DMS53 (cell line): ENCODE results near the gene AGPAT4.
A peak's percentile ranks its signal among the peaks of the same experiment; 100 is the strongest.
"Not testable (repeated sequence)": the region's sequence is repeated elsewhere in the genome, so short reads cannot be mapped to it uniquely, and the experiment has no call there.

Experiments used
- DNase-seq: peaks from one replicate; lab custom pipeline; 2025; lab: John Stamatoyannopoulos, UW

Gene AGPAT4

GRCh38 chr6:161200610-161201370, 73.1 kb downstream of the AGPAT4 start:
- DNase-seq, result no peak

- no peak for DNase-seq
Observed at GRCh38 chr6:161199850-161200249, 74.0 kb downstream of the AGPAT4 start.

- no peak for DNase-seq
Observed at GRCh38 chr6:161198783-161199460, 74.9 kb downstream of the AGPAT4 start.

- no peak for DNase-seq
Observed at GRCh38 chr6:161198176-161198575, 75.7 kb downstream of the AGPAT4 start.

- DNase-seq, result no peak
Observed at GRCh38 chr6:161195386-161195785, 78.5 kb downstream of the AGPAT4 start.

- no peak for DNase-seq
Observed at GRCh38 chr6:161194374-161194773, 79.5 kb downstream of the AGPAT4 start.

GRCh38 chr6:161192636-161193411, 81.0 kb downstream of the AGPAT4 start:
- DNase-seq, result no peak

GRCh38 chr6:161191671-161192070, 82.2 kb downstream of the AGPAT4 start:
- DNase-seq, result no peak

GRCh38 chr6:161191007-161191406, 82.9 kb downstream of the AGPAT4 start:
- DNase-seq, result no peak

GRCh38 chr6:161189891-161190290, 84.0 kb downstream of the AGPAT4 start:
- no peak for DNase-seq

- no peak for DNase-seq
Observed at GRCh38 chr6:161188547-161189465, 85.1 kb downstream of the AGPAT4 start.

- DNase-seq, result no peak
Observed at GRCh38 chr6:161186173-161186769, 87.6 kb downstream of the AGPAT4 start.

- DNase-seq, result no peak
Observed at GRCh38 chr6:161181121-161181520, 92.7 kb downstream of the AGPAT4 start.

- DNase-seq, result not testable (repeated sequence)
Observed at GRCh38 chr6:161178155-161178554, 95.7 kb downstream of the AGPAT4 start.

GRCh38 chr6:161176428-161176827, 97.4 kb downstream of the AGPAT4 start:
- not testable (repeated sequence) for DNase-seq

- DNase-seq, result not testable (repeated sequence)
Observed at GRCh38 chr6:161172769-161173168, 101.1 kb downstream of the AGPAT4 start.

- no peak for DNase-seq
Observed at GRCh38 chr6:161171207-161171606, 102.7 kb downstream of the AGPAT4 start.

GRCh38 chr6:161169696-161170095, 104.2 kb downstream of the AGPAT4 start:
- DNase-seq, result peak; percentile 14

GRCh38 chr6:161169035-161169434, 104.8 kb downstream of the AGPAT4 start:
- DNase-seq, result no peak

- peak; percentile 61 for DNase-seq
Observed at GRCh38 chr6:161168281-161168891, 105.5 kb downstream of the AGPAT4 start.

GRCh38 chr6:161166677-161167076, 107.2 kb downstream of the AGPAT4 start:
- no peak for DNase-seq
